Gastrocnemius medialis (tissue), 4 donors: ENCODE results near the gene APC.

Experiments
- POLR2A ChIP-seq, 2 donors: fragments of 450-650 bp; IDR thresholded peaks; one replicate each; pipeline ENCODE4 v1.6.1; 2017; ENCODE audit warnings: antibody characterized with exemption in 2 of 2, mild to moderate bottlenecking in 2 of 2, moderate library complexity in 2 of 2
- TF ChIP-seq, protein P1 (sequence below), 5 experiments: fragments of 450-650 bp in 3 of 5; fragments of 200-600 bp in 2 of 5; sonication (generic) in 2 of 5; IDR thresholded peaks in 4 of 5; conservative IDR thresholded peaks in 1 of 5; 1 replicate in 4 of 5; 2 replicates in 1 of 5; pipeline ENCODE4 v1.5.1; 2016 to 2019; ENCODE audit warnings: antibody characterized with exemption in 5 of 5, mild to moderate bottlenecking in 3 of 5, moderate library complexity in 3 of 5

DNA sequence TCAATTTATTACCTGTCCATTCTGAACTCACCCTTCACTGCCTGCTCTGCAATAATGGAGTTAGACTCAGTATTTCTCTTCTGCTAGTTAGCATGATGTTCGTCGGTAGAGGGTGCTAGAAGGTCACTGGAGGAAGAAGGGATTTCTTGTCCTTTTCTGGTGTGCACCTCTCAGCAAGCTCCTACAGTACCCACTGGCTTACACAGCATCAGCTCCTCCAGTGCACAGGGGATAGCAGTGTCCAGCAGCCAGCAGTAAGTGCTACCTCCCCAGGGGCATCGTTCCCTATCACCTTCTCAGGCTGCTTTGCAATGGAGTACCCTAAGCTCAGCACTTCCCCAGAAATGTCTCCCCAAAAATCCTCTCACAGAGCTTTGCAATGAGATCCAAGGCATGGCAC is 45.9 kb upstream of the APC start:
- TF ChIP-seq, protein P1, sequence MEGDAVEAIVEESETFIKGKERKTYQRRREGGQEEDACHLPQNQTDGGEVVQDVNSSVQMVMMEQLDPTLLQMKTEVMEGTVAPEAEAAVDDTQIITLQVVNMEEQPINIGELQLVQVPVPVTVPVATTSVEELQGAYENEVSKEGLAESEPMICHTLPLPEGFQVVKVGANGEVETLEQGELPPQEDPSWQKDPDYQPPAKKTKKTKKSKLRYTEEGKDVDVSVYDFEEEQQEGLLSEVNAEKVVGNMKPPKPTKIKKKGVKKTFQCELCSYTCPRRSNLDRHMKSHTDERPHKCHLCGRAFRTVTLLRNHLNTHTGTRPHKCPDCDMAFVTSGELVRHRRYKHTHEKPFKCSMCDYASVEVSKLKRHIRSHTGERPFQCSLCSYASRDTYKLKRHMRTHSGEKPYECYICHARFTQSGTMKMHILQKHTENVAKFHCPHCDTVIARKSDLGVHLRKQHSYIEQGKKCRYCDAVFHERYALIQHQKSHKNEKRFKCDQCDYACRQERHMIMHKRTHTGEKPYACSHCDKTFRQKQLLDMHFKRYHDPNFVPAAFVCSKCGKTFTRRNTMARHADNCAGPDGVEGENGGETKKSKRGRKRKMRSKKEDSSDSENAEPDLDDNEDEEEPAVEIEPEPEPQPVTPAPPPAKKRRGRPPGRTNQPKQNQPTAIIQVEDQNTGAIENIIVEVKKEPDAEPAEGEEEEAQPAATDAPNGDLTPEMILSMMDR (IDR thresholded peaks at IDR 0.05 in 4 of 5, conservative IDR thresholded peaks at IDR 0.05 in 1 of 5): peak in 1 of 5 experiments; percentile 19
- no peak for TF ChIP-seq POLR2A (IDR thresholded peaks at IDR 0.05)
